ENCODE results near the gene SHD. TPM values are rescaled to one million over a fixed set of nuclear protein-coding genes. Genes with fewer than 3 reads are reported as not detected.
A peak's percentile ranks its signal among the peaks of the same experiment; 100 is the strongest.

The SHD gene
- total and polyA plus RNA-seq, 2 of the 8 experiments (the other 6 are each of a cell fraction or from before 2014, with no cell fraction given) = 5.8 to 10.7 TPM

GRCh38 chr19:4297901-4298809, 19.1 kb downstream of the SHD start:
- Histone ChIP-seq H3K18ac (ENCODE audit: extremely low read depth, low read length) (no peak overlapping the region; the same call in 1 of the 2 replicates), H2BK5ac (ENCODE audit: low read depth, low read length) (peak overlapping the region; percentile 24; the same call in 1 of the 2 replicates), H3K9me3 (ENCODE audit: insufficient read depth in 2 of 2, low read depth in 1 of 2, low read length in 1 of 2) (no peaks in the 10 kb centered on the region), H4K20me1 (replicated peaks in 1 of 2; ENCODE audit: control insufficient read depth in 1 of 2, insufficient read depth in 2 of 2, low read length in 2 of 2) (no peaks in the 10 kb centered on the region), H3K56ac (replicated peaks; ENCODE audit: insufficient read length, low read depth, low read length) (no peak overlapping the region), H3K36me3 (ENCODE audit: control insufficient read depth in 2 of 4, insufficient read depth in 4 of 4, low read length in 3 of 4) (no peaks in the 10 kb centered on the region), H2BK15ac (ENCODE audit: low read length) (peak overlapping the region; percentile 72; the same call in 1 of the 2 replicates), H2AK5ac (ENCODE audit: low read depth, low read length) (no peak overlapping the region), H3K14ac (ENCODE audit: insufficient read length) (no peak overlapping the region), H3K27me3 (replicated peaks in 1 of 4; ENCODE audit: control insufficient read depth in 3 of 4, extremely low read depth in 1 of 4, insufficient read depth in 3 of 4, low read length in 3 of 4) (no peaks in the 10 kb centered on the region), H3K23me2 (ENCODE audit: low read depth, low read length) (no peaks in the 10 kb centered on the region), H4K91ac (replicated peaks; ENCODE audit: insufficient read length, low read length) (no peak overlapping the region), H3K79me2 (ENCODE audit: control insufficient read depth in 1 of 2, insufficient read depth in 2 of 2, low read length in 2 of 2) (no peaks in the 10 kb centered on the region), H4K5ac (ENCODE audit: insufficient read length, low read depth, low read length) (no peak overlapping the region), H3K4me2 (ENCODE audit: insufficient read depth in 1 of 2, low read depth in 2 of 2, low read length in 2 of 2) (no peak overlapping the region), H3K79me1 (ENCODE audit: low read depth, low read length) (no peaks in the 10 kb centered on the region), H3K9ac (replicated peaks in 1 of 4; ENCODE audit: extremely low read depth in 1 of 4, low read depth in 3 of 4, low read length in 3 of 4) (no peak overlapping the region), H2BK12ac (ENCODE audit: low read depth, low read length) (peak overlapping the region; percentile 75; the same call in 1 of the 2 replicates), H4K8ac (ENCODE audit: extremely low read depth, insufficient read depth, low read length) (peak overlapping the region; percentile 66; the same call in 1 of the 2 replicates), H2BK20ac (ENCODE audit: low read length) (no peak overlapping the region; the same call in 1 of the 2 replicates), H2BK120ac (replicated peaks; ENCODE audit: low read depth, low read length) (no peak overlapping the region), H3K27ac (ENCODE audit: low read depth, low read length) (no peak overlapping the region; the same call in 1 of the 2 replicates), H2AFZ (ENCODE audit: low read length) (no peak overlapping the region; the same call in 1 of the 2 replicates), H3K4ac (replicated peaks; ENCODE audit: insufficient read length, low read depth, low read length) (no peak overlapping the region), H3K23ac (ENCODE audit: insufficient read length) (no peak overlapping the region), H3K4me1 (replicated peaks in 1 of 4; ENCODE audit: control insufficient read depth in 3 of 4, insufficient read depth in 4 of 4, low read length in 3 of 4) (peaks cover 0 to 14% (median 1%) of the 10 kb centered on the region in 4 experiments; a peak in 5 of 7 replicates), H3K4me3 (ENCODE audit: extremely low read depth in 1 of 4, insufficient read depth in 2 of 4, low read depth in 3 of 4, low read length in 4 of 4) (no peak overlapping the region)
- TF ChIP-seq TEAD4 (IDR thresholded peaks at IDR 0.05; ENCODE audit: low read depth, low read length) = no peak
- peak; percentile 21 to 40 (median 26) for TF ChIP-seq CTCF (IDR thresholded peaks at IDR 0.05; ENCODE audit: control extremely low read depth in 1 of 3, insufficient read depth in 1 of 3, low read depth in 1 of 3, low read length in 3 of 3)
- peak; percentile 25 to 50; a peak in 3 of 4 replicates for TF ChIP-seq RAD21 (IDR thresholded peaks at IDR 0.05 in 1 of 2, conservative IDR thresholded peaks at IDR 0.05 in 1 of 2; ENCODE audit: low read depth in 2 of 2, low read length in 2 of 2)
- TF ChIP-seq POLR2AphosphoS5 (IDR thresholded peaks at IDR 0.05; ENCODE audit: low read depth, low read length) = no peak
- no peak for TF ChIP-seq E2F6 (IDR thresholded peaks at IDR 0.05)
- TF ChIP-seq SUZ12 (IDR thresholded peaks at IDR 0.05; ENCODE audit: low read length) = no peak
- no peak for TF ChIP-seq JUND (IDR thresholded peaks at IDR 0.05; ENCODE audit: low read length)
- ChIA-PET POLR2A (ENCODE audit: partially characterized antibody) (interaction anchor here (1.0 to 1.3 kb wide), 3 partner anchors 13 to 44 kb away, joined by 3 to 4 read pairs (median 3); no protein-coding TSS in a partner anchor), CTCF (ENCODE audit: partially characterized antibody) (interaction anchor here (0.6 to 4.9 kb wide), 8 partner anchors 10 to 58 kb away, joined by 3 to 47 read pairs (median 3); no protein-coding TSS in a partner anchor)
- no peak for FAIRE-seq
- 81% methylated on average over 26 of the region's 27 CpGs; no CpG with 5 or more reads in 1 of the 2 experiments for WGBS, 2 experiments (ENCODE audit: extremely low coverage in 1 of 2, insufficient coverage in 1 of 2, insufficient read length in 1 of 2, insufficient replicate concordance in 2 of 2, low coverage in 1 of 2, low lambda C conversion rate in 2 of 2, missing lambda C conversion rate in 1 of 2)
- no peak for DNase-seq (ENCODE audit: low read depth in 1 of 2, low spot score in 2 of 2)
